Fibroblast of peridontal ligament (primary cell): ENCODE measurements around the gene WDFY3.

Experiments used
- DNase-seq: peaks from one replicate; pipeline ENCODE4 v3.0.0-alpha.2; 2010; ENCODE audit errors: extremely low read depth

Gene WDFY3

GRCh38 chr4:84913176-84913575 lies 53.3 kb downstream of the WDFY3 start:
- peak; percentile 23 for DNase-seq

- no peak for DNase-seq
Measured at GRCh38 chr4:84912741-84913140, 53.7 kb downstream of the WDFY3 start.

GRCh38 chr4:84908876-84909275 lies 57.6 kb downstream of the WDFY3 start:
- no peak for DNase-seq

- no peak for DNase-seq
Measured at GRCh38 chr4:84907145-84907544, 59.3 kb downstream of the WDFY3 start.

- DNase-seq: no peak
Measured at GRCh38 chr4:84905646-84906045, 60.8 kb downstream of the WDFY3 start.

- DNase-seq: no peak
Measured at GRCh38 chr4:84901740-84902281, 64.7 kb downstream of the WDFY3 start.

- DNase-seq: no peak
Measured at GRCh38 chr4:84901173-84901572, 65.3 kb downstream of the WDFY3 start.

GRCh38 chr4:84899616-84900015 lies 66.9 kb downstream of the WDFY3 start:
- DNase-seq: no peak

GRCh38 chr4:84897516-84897915 lies 69.0 kb downstream of the WDFY3 start:
- no peak for DNase-seq

GRCh38 chr4:84895283-84895682 lies 71.2 kb downstream of the WDFY3 start:
- no peak for DNase-seq

- DNase-seq: no peak
Measured at GRCh38 chr4:84894621-84895020, 71.9 kb downstream of the WDFY3 start.

GRCh38 chr4:84892950-84893349 lies 73.5 kb downstream of the WDFY3 start:
- DNase-seq: peak; percentile 35

- DNase-seq: peak; percentile 57
Measured at GRCh38 chr4:84887824-84888223, 78.7 kb downstream of the WDFY3 start.

GRCh38 chr4:84879651-84880200 lies 86.8 kb downstream of the WDFY3 start:
- no peak for DNase-seq

- no peak for DNase-seq
Measured at GRCh38 chr4:84878546-84878945, 87.9 kb downstream of the WDFY3 start.

GRCh38 chr4:84878090-84878489 lies 88.4 kb downstream of the WDFY3 start:
- DNase-seq: peak; percentile 68

GRCh38 chr4:84877051-84877833 lies 89.2 kb downstream of the WDFY3 start:
- no peak for DNase-seq

GRCh38 chr4:84875636-84876371 lies 90.7 kb downstream of the WDFY3 start:
- no peak for DNase-seq

GRCh38 chr4:84874619-84875018 lies 91.9 kb downstream of the WDFY3 start:
- no peak for DNase-seq

- peak; percentile 51 for DNase-seq
Measured at GRCh38 chr4:84870398-84871163, 95.9 kb downstream of the WDFY3 start.

GRCh38 chr4:84866295-84866694 lies 100.2 kb downstream of the WDFY3 start:
- no peak for DNase-seq

GRCh38 chr4:84865600-84865999 lies 100.9 kb downstream of the WDFY3 start:
- DNase-seq: no peak
